HG02840 (cell line): ENCODE results near the gene AK8.
"Not testable (repeated sequence)": the region's sequence is repeated elsewhere in the genome, so short reads cannot be mapped to it uniquely, and the experiment has no call there.

Experiments
- ATAC-seq: cut with Tn5 transposase; IDR thresholded peaks from one replicate; pipeline ENCODE4 v1.9.1; 2021; ENCODE audit warnings: mild to moderate bottlenecking, moderate library complexity, moderate number of reproducible peaks; ENCODE audit not compliant: unreplicated experiment, low FRiP score

The AK8 gene

DNA sequence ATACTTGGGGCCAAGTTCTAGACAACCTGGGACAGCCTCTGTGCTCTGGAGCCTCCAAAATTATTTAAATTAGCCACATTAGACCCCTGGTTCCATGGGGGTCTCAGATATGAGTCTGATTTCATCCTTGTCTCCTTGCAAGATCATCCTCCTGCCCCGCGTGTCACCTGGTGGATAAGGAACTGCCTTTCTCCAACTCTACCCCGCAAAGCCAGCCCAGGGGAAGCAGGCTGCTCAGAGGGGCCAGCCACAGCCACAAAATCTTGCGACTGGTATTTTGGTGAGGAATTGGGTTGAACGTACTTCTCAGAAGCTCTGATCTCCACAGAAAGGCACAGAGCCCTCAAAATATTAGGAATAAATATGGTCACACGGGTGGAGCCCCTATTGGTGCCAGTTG, 101.2 kb downstream of the AK8 start:
- ATAC-seq: no peak

DNA sequence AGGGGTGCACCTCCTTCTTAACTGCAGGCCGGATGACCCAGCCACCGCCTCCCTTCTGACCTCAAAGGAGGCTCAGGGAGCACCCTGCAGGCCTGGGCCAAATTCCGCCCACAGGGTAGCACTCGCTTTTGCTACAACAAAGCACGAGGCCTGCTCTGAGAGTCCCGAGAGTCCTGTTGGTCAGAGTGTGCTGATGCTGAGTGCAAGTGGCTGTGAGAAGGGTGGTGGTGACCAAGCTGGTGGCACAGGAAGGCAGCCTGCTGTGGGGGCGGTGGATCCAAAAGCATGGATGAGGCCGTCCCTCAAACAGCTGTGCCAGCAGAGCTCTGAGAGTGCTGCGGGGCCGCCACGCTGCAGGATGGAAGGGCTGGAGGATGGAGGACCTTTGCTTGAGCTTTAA, 101.8 kb downstream of the AK8 start:
- no peak for ATAC-seq

GRCh38 chr9:132775720-132776119, 102.4 kb downstream of the AK8 start:
- no peak for ATAC-seq

DNA sequence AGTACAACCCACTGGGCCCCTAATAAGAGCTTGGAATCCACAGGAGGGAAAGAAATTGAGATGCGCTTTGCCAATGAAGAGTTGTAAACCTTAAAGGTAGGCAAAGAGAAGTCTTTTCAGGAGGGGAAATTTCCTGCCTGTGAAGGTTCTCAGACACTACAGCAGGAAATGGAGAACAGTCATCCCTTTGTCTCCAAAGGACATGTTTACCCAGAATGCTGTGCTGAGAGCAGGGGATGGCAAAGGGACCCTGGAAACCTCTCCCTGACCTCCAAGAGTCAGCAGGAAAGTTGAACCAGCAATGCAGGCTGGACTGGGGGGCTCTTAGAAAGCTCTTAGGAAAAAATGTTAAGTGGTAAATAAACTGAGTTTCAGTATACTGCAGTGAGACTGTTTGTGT, 103.2 kb downstream of the AK8 start:
- ATAC-seq: no peak

DNA sequence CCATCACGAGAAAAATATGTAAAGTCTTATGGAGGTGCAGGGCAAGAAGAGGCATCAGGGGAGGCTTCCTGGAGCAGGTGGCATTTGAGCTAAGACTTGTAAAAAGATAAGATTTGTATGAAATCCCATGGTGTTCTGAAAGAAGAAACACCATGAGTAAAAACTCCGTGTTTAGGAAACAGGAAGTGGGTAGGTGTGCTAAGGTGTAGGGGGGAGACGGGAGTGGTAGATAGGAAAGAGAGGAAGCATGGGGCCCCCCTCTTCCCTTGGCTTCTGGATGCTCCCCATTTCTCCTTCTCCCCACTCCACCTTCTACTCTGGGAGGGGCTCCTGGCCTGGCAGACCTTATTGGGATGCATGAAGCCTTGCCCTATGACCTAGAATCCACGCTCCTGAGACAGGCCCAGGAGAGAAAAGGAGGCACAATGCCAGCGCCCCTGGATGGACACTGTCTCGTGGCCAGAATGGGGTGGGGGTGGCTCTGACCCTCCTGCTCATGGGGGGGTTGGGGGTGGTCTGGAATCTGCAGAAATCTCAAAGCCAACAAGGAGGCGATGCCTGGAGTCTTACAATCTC, 104.2 kb downstream of the AK8 start:
- no peak for ATAC-seq

GRCh38 chr9:132773093-132773492, 105.0 kb downstream of the AK8 start:
- no peak for ATAC-seq

DNA sequence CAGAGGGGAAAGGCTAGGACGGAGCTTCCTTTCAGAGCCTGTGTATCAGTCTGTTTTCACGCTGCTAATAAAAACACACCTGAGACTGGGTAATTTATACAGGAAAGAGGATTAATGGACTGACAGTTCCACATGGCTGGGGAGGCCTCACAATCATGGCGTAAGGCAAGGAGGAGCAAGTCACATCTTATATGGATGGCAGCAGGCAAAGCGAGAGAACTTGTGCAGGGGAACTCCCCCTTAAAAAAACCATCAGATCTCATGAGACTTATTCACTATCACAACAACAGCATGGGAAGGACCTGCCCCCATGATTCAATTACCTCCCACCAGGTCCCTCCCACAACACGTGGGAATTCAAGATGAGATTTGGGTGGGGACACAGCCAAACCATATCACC, 106.3 kb downstream of the AK8 start:
- not testable (repeated sequence) for ATAC-seq

DNA sequence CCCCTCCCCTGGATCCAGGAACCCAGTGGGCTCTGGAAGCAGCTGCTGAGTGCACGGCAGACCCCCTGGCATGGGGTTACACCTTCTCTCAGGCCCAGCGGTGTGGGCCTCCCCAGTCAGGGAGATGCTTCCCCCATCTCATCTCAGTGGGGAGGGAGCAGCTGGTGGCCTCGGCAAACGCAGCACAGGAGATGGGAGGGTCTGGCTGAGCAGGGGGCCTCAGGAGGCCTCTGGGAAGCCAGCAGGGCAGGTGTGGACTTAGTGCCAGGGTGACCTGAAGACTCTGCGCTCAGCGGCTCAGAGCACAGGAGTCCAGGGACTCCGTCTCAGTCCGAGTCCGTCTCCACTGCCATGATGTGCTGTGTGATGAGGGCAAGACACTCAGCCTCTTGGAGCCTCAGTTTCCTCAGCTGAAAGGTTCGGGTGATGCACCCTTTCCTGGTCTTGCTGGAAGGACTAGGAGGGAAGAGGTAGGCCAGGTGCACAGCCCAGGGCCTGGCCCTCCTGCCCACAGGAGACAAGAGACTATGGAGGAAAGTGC, 107.2 kb downstream of the AK8 start:
- no peak for ATAC-seq

DNA sequence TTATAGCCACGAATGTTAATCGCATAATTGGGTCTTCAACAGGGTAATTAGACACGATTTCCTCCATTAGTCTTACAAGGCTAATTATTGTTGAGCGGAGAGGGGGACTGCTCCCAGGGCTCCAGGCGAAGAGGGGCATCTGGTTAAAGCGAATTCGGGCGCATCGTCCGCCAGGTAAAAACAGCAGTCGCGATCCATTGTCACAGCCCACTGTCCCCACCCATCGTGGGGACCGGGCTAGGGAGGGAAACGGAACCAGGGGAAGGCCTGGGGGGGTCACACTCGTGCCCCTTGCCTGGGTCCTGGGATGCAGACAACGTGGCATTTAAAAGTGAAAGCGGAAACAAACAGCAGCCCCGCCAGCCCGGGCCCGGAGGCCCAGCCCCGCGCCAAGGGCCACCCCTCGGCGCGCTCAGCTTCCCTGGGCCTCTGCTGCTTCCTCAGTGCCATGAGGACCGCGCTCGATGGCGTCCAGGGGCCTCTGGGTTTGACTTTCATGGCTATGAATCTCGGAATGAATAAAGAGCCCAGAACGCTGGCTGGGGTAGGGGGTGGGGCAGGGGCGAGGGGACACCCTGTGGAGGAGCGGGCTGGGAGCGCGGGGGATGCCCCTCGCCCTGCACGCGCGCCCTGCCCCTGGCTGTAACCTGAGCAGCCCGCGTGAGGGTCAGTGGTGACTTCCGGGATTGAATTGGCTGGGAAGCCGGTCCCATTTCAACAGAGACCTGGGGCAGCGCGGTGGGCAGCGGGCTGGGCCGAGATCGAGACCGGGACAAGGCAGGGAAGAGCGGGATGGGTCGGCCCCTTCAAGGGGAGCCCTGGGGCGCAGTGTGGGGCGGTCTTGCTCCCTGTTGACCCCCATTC, 107.9 kb downstream of the AK8 start:
- ATAC-seq: no peak

- no peak for ATAC-seq
Observed at GRCh38 chr9:132768932-132769905, 108.9 kb downstream of the AK8 start.

GRCh38 chr9:132763574-132763973, 114.5 kb downstream of the AK8 start:
- no peak for ATAC-seq

- ATAC-seq: no peak
Observed at GRCh38 chr9:132762896-132763295, 115.2 kb downstream of the AK8 start.

GRCh38 chr9:132761602-132762001, 116.5 kb downstream of the AK8 start:
- ATAC-seq: no peak

- ATAC-seq: no peak
Observed at GRCh38 chr9:132760057-132760456, 118.0 kb downstream of the AK8 start.

DNA sequence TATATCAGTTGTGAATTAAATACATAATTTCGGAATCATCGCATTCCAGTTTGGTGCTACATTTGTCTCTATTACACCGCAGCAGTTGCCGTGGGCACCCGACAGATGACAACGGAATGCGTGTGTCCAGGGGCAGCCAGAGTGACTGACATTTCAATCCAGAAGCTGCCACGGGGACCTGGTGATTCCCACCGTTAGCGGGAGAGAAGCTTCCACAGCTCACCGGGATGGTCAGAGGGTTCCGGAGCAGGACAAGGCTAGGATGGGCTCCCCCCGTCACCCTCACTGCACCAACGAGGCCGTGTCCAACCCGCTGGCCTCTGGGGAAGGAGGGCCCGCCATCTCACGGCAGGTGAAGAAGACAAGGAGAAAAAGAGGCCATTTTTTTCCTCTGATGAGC, 121.1 kb downstream of the AK8 start:
- ATAC-seq: no peak

DNA sequence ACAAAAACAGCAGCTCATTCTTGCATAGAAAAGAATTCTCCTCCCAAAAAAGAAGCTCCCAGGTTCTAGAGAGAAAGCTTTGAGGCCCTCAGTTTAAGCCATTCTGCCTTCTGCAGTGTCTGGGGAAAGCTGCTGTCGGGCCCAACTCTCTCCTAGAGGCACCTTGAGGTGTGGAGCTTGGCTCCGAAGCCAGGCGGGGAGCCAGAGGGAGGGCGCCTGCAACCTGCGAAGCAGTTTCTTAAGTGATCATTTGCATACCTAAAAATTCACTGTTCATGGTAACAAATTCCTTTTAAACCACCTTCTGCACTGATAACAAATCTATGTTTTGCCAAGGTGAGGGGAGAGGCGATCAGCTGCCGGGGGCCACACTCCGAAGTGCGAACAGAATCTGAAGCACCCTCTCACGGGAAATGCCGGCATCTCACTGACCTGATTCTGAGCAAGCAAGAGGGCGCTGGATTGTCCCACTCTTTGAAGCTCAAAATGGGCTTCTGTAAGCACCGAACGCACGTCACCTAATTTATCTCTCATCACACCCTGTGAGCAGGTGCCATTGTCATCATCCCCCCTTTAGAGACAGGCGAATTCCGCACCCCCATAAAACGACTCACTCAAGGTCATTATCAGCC, 121.8 kb downstream of the AK8 start:
- ATAC-seq: no peak

- no peak for ATAC-seq
Observed at GRCh38 chr9:132755096-132755495, 123.0 kb downstream of the AK8 start.

DNA sequence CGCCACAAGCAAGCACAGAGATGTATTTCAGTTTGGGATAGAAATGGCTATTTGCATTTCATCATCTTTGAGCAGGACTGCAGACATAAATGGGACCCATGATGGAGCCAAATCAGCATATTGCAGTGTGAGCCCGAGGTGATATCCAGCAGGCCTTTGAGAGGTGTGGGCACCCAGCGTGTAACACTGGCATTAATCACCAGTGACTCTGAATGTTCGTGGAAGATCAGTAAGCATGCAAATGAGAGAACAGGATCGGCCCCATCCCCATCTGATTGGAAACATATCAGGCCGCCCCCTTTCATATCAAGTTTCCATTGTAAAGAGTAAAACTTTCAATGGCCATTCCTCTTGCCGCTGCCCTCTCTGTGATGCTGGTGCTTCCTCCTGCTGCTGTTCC, 123.8 kb downstream of the AK8 start:
- no peak for ATAC-seq

DNA sequence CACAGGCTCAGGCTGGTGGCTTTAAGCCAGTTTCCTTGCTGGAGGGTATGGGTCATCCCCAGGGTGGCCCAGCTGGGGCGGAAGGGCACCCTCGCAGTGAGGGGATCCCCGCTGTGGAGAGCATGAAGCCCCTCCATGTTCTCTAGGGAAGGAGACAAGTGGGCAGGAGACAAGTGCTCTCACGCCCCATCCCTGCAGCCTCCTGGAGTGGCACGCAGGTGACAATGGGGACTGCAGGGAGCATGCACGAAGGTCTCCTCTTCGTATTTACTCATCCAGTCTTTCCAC, 124.5 kb downstream of the AK8 start:
- ATAC-seq: no peak

DNA sequence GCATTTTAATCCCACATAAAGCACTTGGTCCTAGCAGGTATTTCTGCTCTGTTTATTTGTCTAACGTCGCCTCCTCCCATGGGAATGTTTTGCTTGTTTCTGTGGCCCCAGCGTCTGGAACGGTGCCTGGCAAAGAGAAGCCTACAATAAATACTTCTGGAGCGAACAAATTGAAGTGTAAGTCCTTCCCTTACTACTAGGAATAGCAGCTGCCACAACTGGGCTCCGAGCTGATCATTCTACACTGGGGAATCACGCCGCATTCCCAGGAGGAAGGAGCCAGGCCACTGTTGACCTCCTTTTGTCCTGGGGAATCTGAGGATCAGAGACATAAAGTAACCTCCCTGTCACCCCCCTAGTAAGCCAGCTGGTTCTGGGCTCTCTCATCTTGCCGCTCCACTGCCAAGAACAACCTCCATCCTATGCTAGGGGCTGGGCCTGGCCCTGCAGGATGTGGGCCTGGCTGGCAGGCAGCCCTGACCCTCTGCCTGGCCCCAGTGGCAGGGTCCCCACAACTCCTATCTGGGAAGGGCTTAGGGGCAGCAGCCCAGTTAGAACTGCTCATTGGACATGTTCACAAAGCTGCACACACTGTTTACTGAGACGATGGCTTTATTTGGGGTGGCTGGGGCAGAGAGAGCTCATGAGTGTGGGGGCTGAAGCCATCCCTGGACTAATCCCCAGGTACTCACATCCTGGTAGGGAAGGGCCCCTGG, 125.0 kb downstream of the AK8 start:
- ATAC-seq: no peak
